Measurements from ENCODE around the gene PRKACA.
"Not testable (repeated sequence)": the region's sequence is repeated elsewhere in the genome, so short reads cannot be mapped to it uniquely, and the experiment has no call there.

The PRKACA gene

DNA sequence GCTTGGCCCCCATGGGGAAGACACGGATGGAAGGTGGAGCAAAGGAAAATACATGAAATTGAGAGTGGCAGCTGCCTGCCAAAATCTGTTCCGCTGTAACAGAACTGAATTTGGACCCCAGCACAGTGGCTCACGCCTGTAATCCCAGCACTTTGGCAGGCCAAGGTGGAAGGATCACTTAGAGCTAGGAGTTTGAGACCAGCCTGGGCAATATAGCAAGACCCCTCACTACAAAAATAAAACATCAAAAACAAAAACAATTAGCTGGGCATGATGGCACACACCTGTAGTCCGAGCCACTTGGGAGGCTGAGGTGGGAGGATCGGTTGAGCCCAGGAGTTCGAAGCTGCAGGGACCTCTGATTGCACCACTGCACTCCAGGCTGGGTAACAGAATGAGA is 65.1 kb downstream of the PRKACA start:
- CTCF ChIA-PET, result interaction anchor here (1.3 to 12.8 kb wide), 5 partner anchors 8 to 172 kb away, joined by 3 to 169 read pairs (median 5); partner anchors contain the start of gene MISP3
- TF ChIP-seq, protein P1, sequence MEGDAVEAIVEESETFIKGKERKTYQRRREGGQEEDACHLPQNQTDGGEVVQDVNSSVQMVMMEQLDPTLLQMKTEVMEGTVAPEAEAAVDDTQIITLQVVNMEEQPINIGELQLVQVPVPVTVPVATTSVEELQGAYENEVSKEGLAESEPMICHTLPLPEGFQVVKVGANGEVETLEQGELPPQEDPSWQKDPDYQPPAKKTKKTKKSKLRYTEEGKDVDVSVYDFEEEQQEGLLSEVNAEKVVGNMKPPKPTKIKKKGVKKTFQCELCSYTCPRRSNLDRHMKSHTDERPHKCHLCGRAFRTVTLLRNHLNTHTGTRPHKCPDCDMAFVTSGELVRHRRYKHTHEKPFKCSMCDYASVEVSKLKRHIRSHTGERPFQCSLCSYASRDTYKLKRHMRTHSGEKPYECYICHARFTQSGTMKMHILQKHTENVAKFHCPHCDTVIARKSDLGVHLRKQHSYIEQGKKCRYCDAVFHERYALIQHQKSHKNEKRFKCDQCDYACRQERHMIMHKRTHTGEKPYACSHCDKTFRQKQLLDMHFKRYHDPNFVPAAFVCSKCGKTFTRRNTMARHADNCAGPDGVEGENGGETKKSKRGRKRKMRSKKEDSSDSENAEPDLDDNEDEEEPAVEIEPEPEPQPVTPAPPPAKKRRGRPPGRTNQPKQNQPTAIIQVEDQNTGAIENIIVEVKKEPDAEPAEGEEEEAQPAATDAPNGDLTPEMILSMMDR (IDR thresholded peaks at IDR 0.05; ENCODE audit: control extremely low read depth, extremely low read depth, low read depth, missing control alignments), result no peak
- DNase-seq (ENCODE audit: extremely low spot score), result no peak

DNA sequence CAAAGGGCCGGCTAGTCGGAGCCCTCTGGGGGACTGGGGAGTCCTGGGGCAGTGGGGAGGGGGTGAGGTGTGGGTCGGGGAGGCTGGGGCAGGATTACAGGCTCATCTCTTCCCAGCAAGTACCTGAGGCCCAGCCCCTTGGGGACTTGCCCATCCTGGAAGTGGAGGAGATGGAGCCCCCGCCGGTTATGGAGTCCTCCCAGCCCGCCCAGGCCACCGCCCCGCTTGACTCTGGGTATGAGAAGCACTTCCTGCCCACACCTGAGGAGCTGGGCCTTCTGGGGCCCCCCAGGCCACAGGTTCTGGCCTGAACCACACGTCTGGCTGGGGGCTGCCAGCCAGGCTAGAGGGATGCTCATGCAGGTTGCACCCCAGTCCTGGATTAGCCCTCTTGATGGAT is 65.6 kb downstream of the PRKACA start:
- ChIA-PET CTCF (interaction anchor here (1.3 to 12.8 kb wide), 4 partner anchors 8 to 171 kb away, joined by 4 to 169 read pairs (median 16); partner anchors contain the start of gene MISP3), POLR2A (no interaction called here)
- TF ChIP-seq, protein P1 (IDR thresholded peaks at IDR 0.05; ENCODE audit: control extremely low read depth, extremely low read depth, low read depth, missing control alignments), result no peak
- DNase-seq (ENCODE audit: extremely low spot score), result no peak

More for the DNA sequence above, 65.1 kb downstream of the PRKACA start:
- POLR2A ChIA-PET, result interaction anchor here (0.6 kb wide), 1 partner anchor 21 kb away, joined by 4 read pairs; the partner anchor contains the start of gene IL27RA

- DNase-seq (ENCODE audit: extremely low spot score); POLR2A ChIA-PET: not testable (repeated sequence)
- CTCF ChIA-PET, result interaction anchor here (1.3 to 14.7 kb wide), 5 partner anchors 5 to 171 kb away, joined by 4 to 169 read pairs (median 28); partner anchors contain the start of genes MISP3 and PALM3
Observed at GRCh38 chr19:14050961-14051360, 66.6 kb downstream of the PRKACA start.

DNA sequence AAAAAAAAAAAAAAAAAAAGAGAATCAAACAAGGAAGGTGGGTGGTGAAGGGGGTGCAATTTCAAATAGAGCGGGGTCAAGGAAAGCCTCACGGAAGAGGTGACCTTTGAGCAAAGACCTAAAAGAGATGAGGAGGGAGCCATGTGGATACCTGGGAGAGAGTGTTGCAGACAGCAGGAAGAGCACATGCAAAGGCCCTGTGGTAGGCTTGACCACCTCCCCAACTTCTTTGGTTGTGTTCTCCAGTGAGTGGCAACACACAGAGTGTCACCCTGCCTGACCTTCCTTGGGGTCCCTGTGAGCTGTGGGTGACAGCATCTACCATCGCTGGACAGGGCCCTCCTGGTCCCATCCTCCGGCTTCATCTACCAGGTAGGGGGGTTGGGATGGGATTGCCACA is 67.0 kb downstream of the PRKACA start:
- ChIA-PET CTCF (interaction anchor here (5.5 to 14.7 kb wide), 3 partner anchors 6 to 171 kb away, joined by 28 to 169 read pairs (median 169); partner anchors contain the start of gene PALM3), POLR2A (no interaction called here)
- DNase-seq (ENCODE audit: extremely low spot score), result no peak
- TF ChIP-seq, protein P1 (IDR thresholded peaks at IDR 0.05; ENCODE audit: control extremely low read depth, extremely low read depth, low read depth, missing control alignments), result no peak

DNA sequence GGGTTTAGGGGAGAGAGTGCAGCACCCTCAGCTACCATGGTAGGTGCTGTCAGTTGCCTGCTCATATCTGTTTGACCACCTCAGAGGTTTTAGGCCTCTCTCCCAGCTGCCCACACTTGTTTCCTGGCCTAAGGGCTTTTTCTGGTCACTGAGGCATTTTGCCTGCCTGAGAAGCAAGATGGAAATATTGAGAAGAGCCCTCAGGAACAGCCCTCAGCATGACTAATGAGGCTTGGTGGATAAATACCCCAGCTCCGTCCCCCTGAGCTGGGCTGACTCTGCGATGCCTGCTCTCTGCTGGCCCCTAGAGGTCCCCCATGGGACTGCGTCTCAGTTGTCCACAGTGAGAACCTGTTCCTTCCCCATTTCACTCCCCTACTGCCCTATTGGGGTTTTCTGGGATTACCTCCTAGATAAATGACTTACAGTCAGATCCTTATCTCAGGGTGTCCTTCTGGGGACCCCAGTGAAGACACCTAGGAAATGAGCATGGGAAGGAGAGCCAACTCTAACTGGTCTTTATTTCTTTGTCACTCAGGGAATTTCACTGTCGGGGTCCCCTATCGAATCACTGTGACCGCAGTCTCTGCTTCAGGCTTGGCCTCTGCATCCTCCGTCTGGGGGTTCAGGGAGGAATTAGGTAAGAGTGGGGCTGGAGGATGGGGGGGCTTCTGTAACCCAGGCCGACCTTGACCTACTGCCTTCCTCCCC is 69.0 kb downstream of the PRKACA start:
- ChIA-PET POLR2A (interaction anchor here (0.7 kb wide), 1 partner anchor 324 kb away, joined by 4 read pairs; no protein-coding TSS in a partner anchor), CTCF (interaction anchor here (0.6 to 14.7 kb wide), 23 partner anchors 8 to 198 kb away, joined by 3 to 169 read pairs (median 4); partner anchors contain the start of genes BRME1, CC2D1A, DCAF15 and IL27RA)
- peak; percentile 75 for DNase-seq (ENCODE audit: extremely low spot score)
- TF ChIP-seq, protein P1 (IDR thresholded peaks at IDR 0.05; ENCODE audit: control extremely low read depth, extremely low read depth, low read depth, missing control alignments), result peak; percentile 74

GRCh38 chr19:14047866-14048265 is 69.7 kb downstream of the PRKACA start:
- POLR2A ChIA-PET, result interaction anchor here (0.6 kb wide), 1 partner anchor 109 kb away, joined by 7 read pairs; the partner anchor contains the start of gene PODNL1
- CTCF ChIA-PET, result interaction anchor here (0.6 to 14.7 kb wide), 20 partner anchors 7 to 198 kb away, joined by 3 to 169 read pairs (median 4); partner anchors contain the start of genes BRME1, CC2D1A, DCAF15 and IL27RA
- not testable (repeated sequence) for DNase-seq (ENCODE audit: extremely low spot score)

DNA sequence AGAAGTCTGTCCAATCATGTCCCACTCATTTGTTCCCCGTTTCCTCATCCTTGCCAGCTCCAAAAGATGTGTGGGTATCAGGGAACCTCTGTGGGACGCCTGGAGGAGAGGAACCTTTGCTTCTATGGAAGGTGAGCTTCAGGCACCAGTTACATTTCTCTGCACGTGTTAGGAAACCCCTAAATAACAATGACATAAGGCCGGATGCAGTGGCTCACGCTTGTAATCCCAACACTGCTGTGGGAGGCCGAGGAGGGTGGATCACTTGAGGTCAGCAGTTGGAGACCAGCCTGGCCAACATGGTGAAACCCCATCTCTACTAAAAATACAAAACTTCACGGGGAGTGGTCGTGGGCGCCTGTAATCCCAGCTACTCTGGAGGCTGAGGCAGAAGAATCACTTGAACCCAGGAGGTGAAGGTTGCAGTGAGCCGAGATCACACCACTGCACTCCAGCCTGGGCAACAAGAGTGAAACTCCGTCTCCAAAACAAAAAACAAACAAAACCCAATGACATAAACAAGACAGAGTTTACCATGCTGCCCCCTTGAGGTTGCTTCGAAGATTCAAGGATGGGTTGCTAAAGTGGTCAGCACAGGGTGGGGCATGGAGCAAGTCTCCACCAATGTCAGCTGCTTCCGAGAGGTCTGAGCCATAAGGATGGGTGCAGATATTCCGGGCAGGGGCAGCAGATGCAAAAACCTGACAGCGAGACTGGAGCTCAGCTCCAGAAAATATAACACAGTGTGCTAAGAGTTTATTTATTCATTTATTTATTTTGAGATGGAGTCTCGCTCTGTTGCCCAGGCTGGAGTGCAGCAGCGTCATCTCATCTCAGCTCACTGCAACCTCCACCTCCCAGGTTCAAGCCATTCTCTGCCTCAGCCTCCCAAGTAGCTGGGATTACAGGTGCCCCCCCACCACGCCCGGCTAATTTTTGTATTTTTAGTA is 74.6 kb downstream of the PRKACA start:
- ChIA-PET CTCF (interaction anchor here (0.5 to 14.7 kb wide), 18 partner anchors 11 to 175 kb away, joined by 3 to 169 read pairs (median 4); partner anchors contain the start of genes IL27RA, MISP3, PALM3 and RFX1), POLR2A (interaction anchor here (0.6 kb wide), 1 partner anchor 56 kb away, joined by 3 read pairs; no protein-coding TSS in a partner anchor)
- TF ChIP-seq, protein P1 (IDR thresholded peaks at IDR 0.05; ENCODE audit: control extremely low read depth, extremely low read depth, low read depth, missing control alignments), result peak; percentile 44
- DNase-seq (ENCODE audit: extremely low spot score), result peak; percentile 58

Measured in GM10248 (cell line).